Measurements from ENCODE around the gene FAM53B.

The FAM53B gene

DNA sequence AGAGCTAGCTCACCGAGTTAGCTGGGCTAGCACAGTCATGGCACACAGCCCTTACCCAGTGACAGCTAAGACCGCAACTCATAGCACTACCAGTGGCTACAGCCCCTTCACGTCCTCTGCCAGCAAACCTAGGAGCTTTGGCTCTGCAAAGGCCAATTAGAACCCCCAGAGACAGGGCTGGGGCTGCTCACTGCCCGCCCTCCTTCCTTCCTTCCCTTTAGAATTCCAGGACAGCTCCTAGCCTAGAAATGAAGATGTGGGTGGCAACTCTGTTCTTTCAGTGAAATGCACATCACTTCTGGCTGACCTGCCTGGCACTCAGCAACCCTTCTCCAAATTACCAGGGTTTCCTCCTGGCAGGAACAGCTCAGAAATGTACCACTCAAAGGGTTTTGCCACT, 99.9 kb downstream of the FAM53B start:
- DNase-seq: no peak

DNA sequence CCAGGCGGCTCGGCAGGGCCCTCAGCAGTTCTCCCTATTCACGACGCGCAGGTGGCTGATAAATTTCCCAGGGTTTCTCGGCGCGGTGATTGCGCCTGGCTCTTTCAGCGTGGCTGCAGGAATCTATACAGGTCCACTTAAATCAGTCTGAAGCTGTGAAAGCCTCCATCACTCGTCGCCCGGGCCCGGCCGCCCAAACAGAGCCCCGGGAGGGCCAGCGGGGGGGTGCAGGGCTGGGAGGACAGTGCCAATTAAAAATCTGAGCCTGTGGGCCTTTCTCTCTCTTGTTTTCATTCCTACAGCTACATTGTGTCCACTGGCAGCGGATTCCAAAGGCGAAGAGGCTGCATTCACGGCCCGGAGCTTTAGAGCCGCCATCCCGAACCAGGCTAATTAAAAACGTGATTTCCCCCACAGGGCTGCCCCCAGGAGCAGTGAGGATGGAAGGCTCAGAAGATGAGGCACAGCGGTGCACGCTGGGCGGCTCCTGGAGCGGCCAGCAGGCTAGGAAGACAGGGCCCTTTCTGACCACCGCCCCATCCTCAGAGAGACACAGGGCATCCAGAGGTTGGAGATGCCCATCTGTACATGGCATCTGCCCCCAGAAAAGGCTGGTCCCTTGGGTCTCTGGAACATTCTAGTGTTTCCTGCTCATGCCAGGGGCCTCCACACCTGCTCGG, 100.7 kb downstream of the FAM53B start:
- no peak for DNase-seq

DNA sequence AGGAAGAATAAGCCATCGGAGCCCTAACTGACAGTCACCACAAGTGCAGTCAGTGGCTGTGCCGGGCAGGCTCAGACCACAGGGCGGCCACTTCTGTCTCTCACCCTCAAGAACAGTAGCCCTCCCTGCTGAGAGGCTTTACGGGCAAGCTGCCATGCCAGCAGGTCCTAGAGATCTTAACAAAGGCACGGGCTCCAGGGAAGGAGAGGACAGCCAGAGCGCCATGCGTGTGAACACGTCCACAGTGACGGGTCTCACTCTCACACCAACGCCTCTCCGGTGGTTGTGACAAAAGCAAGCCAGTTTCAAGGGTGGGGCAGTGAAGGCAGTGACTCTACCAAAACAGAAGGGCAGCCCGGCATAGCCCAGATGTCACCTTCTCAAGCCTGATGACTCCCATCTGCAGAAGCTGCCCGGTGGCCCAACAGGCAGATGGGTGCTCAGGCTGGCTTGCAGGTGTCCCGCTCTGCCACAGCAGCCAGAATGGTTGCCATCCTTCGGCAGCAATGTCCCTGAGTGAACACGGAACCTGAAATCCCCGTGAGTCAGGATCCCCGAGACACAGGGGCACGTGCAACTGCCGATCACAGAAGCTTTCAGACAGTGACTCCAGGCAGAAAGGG, 102.0 kb downstream of the FAM53B start:
- no peak for DNase-seq

DNA sequence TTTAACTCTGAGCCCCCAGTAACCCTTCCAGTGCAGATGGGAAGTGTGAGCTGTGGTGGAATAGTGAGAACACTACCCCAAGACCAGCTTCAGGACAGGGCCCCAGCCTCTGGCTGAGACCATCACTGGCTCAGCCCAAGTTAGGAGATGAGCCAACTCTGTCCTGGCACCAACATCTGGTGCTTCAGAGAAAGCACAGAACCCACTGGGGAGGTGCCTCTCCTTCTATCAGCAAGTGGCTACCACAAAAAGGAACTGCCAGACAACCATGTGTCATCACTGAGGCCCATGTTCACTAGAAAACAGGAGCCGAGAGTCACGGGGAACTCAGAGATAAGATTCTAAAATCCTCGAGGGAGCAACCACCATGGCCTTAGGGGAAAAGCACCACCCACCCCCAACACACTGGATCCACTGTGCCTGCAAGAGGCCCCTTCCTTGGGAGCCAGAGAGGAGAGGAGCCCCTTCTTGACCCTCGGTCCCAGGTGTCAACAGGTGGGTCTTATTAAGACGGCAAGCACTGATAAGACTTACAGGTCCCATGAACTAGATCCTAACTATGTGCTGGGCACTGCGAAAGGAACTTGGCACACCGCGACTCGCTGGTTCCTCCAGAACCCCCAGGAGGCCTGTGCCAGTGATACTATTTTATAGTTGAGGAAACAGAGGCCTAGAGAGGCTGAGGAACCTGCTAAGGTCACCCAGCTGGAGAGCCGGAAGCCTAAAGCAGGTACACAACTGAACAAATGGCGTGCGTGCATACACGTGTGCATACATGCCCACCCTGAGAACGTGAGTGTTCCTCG, 102.7 kb downstream of the FAM53B start:
- DNase-seq: peak; percentile 35

DNA sequence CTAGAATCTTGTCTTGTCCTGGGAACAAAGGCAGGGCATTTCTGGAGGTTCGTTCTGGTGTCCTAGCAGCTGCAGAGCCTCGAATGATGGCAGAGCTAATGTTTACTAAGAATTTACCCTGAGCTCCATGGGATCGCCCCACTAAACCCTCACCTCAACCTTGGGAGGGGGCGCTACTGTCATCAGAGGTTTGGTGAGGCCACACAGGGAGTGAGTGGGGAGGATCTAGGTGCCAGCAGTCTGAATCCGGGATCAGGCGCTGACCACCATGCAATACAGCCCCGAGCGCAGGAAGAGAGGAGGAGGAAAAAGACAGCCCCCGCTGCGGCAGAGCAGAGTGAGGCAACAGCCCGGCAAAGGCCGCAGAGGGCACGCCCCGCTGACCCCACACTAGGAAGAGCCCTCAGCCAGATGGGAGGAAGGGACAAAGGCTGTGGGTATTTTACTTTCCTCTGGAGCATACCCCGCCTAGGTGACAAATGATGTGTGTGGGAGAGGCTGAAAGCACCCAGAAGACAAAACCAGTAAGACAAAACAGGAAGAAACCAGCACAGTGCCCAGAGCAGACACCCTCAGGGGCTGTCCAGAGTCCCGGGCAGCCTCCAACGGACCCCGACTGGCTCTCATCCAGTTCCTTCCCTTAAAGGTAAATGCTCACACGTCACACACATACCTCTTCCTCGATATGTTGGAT, 103.5 kb downstream of the FAM53B start:
- DNase-seq: no peak

DNA sequence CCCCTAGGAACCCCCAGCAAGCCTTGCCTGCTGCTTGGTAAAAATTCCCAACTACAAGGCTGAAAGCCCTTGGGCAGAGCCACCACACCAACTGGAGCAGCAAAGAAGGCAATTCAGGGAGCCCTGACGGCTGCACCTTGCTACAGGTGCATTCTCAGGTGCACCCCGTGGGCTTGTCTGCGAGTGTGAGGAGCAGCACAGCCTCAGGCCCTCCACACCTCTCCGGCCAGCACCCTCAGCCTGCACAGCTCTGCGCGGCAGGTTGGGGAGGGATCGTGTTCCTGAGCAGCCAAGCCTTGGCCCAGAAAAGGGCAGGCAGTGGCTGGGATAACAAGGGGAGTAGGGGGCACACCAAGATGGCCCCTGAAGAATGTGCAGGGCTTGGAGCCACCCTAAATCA, 104.1 kb downstream of the FAM53B start:
- DNase-seq: no peak

DNA sequence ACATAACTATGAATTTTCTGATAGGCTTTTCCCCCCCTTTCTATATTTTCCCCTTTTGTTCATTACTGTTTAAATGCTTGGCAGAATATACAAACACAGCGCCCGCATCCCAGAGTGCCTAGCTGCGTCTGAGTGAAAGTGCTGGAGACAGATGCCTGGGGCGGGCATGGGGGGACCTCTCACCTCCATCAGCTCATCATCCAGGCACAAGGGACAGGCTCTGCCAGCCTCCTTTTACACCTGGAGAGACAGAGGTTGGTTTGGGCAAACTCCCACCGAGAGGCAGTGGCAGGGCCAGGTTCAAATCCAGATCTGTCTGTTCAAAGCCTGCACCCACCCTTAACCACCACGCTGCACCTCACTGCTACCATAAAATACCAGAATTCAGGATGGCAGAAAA, 104.5 kb downstream of the FAM53B start:
- no peak for DNase-seq

DNA sequence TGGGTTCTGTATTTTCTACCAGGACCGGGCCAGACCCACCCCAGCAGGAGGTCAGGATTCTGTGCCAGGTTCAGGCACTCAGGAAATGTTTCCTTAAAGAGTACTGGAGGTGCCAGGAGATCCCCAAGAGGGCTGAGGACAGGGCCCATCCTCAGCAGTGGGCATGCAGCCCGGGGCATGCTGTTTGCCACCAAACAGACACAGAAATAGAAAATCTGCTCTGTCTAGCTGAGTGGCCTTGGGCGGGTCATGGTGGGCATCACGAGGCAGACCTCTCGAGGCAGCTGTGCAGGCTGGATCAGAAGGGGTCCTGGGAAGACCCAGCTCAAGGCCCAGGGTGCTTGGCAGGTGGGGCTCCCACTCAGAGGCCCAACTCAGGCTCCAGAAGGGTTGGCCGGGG, 105.0 kb downstream of the FAM53B start:
- DNase-seq: no peak

DNA sequence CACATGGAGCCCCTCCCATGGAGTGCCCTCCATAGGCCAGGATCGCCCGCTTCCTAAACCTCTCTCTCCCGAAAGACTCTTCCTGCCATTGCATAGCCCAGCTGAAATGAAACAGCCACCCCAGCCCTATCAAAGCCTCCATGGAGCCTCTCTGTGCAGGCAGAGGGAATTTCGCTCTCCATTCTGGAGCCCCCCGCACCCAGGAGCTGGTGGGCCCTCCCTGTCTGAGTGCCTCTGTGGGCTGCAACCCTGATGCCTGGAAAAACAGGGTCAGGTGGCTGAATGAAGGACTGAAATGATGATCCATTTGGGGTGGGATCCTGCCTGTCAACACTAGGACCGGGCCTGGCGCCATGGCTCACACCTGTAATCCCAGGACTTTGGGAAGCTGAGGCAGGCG, 106.4 kb downstream of the FAM53B start:
- no peak for DNase-seq

DNA sequence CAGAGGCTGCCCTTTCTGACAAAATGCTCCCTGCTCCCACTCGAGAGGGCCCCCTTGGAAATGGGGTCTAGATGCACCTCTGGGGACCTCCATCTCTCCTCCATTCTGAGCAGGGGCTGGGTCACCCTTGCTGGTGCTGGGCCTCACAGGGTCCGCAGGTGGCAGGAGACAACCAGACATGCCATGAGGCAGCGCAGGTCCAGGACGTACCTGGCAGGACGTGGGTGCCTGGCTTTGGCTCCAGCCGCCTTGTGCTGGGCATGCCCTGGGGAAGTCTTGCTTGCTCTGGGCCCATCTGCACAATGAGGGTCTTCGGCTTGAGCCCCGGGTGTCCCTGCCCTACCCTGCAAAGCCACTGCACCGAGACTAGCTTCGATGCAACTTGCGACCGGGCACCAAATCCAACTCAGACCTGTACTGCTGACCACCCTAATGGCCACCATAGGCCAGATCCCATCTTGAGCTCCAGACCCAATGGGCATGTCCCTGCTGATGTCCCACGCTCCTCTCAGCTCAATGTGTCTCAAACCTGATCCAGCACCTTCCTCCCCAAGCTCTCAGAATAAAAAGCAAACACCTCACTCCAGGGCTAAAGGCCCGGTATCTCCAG, 107.0 kb downstream of the FAM53B start:
- DNase-seq: no peak

DNA sequence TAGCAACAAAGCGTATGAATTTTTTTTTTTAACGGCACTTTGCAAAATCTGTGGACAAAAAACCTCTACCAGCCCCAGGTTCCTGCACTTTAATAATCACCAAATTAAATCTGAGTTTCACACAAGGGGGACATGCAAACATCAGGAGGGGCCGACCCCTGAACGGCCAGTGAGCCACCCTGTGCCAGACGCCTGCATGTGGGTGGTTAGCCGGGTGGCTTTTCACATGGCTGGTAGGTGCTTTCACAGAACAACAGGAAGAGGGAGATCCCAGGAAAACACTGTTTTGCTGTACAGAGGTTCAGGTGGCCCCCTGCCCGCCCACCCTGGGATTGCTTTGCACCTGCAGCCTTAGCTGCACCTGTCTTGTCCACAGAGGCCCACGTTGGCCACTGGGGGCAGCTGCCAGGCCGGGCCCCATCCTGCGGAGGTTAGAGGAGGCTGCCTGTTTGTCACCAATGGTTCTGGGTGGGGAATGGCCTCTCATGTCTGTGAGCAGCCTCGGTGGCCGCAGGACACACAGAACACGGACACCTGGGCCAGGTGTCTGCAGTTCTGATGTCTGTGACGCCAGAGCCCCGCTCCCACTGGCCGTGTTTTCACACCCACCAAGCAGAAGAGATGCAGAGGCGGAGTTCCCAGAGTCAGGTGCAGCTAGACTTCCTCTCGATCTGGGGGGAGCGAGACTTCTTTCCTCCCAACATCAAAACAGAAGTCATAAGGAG, 107.7 kb downstream of the FAM53B start:
- no peak for DNase-seq

DNA sequence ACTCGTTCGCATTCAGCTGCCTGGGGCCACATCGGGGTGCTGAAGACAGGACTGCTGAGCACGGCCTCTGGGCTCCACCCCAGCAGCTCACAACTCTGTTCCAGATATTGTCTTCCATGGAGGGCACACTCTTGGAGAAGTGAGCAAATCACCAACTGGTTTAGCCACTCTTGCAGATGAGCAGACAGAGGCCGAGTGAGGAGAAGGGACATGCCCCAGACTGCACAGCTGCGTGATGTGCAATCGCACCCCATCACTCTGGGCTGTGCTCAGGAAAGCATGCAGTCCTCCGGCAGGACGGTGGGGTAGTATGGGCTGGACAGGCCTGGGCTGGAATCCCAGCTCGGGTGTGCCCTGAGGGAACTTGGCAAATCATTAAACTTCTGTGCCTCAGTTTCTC, 111.6 kb downstream of the FAM53B start:
- DNase-seq: no peak

DNA sequence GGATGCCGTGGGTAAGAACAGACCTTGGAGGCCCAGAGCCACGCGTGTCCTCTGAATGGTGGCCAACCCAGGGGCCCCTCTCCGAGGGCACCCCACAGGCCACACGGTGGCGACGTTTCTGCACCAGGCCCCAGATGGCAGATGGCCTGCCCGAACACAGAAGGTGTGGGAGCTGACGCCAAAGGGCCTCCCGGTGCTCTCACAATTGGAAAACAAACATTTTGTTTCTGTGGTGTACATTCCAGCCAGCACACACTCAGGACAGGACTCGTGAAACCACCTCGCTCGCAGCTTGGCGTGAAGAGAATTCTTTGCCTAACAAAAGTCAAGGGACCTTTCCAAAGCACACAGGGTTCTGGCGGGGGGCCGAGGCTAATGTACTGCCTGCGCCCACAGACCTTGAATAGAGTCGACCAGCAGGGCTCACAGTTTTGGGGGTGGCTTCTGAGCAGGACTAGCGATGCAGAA, 112.1 kb downstream of the FAM53B start:
- DNase-seq: no peak

DNA sequence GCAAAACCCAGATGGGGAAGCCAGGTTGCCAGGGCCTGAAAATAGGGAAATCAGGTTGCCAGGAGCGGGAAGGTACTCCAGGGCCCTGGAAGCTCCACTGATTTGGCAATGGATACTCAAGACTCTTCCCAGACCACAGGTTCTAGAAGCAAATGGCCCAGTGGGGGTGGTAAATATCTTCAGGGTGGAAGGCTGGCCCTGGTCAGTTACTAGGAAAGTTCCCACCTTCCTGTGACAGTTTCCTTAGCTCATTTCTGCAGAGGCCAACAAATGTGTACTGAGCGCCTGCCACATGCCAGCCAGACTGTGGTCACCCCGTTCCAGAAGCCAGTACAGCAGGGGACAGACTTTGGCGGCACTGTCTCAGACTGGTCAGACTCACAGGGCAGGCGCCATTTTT, 113.6 kb downstream of the FAM53B start:
- DNase-seq: no peak

DNA sequence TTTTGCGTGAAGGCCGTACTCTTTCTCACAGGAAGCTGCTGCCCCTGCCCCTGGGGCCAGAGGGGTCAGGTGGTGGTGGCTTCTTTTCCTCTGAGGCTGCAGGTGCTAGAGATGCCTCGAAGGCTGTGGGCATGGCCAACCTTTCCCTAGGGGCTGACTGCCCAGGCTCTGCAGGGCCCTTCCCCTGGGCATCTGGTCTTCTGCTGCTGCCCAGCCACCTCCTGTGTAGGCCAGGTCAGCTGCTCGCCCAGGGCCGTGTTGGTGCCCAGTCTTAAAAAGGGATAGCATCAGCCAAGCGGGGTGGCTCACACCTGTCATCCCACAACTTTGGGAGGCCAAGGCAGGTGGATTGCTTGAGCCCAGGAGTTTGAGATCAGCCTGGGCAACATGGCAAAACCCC, 114.3 kb downstream of the FAM53B start:
- DNase-seq: no peak

DNA sequence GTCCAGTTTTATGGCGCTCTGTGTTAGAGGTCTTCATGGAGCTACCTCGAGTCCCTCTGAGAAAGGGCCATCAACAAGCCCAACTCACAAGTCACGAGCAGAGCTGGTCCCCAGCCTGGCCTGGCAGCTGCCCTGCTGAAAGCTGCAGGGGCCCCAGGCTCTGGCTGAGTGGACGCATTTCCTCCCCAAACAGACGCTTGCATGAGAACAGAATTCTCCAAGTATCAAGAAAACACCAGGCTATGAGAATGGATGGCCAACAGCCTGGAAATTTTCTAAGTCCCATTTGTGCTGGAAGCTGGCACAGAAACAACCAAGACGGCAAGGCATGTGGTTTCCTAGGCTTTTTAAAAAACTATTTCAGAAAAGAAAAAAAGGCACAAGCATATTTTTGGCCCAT, 114.8 kb downstream of the FAM53B start:
- DNase-seq: no peak

DNA sequence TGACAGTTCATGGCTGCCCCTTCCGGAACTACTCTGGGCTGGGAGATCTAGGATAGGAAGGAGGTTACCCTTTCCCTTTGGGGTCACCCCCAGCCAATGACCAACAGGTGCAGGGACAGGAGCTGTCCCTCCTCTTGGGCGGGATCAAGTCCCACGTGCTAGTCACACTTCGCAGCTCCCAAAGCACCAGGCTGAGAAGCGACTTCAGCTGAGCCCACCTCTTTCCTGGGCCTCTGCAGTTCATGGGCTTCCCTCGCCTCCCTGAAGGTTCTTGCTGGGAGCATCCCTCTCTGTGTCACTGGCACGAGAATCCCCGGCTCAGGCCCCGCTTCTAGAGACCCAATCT, 115.5 kb downstream of the FAM53B start:
- no peak for DNase-seq

DNA sequence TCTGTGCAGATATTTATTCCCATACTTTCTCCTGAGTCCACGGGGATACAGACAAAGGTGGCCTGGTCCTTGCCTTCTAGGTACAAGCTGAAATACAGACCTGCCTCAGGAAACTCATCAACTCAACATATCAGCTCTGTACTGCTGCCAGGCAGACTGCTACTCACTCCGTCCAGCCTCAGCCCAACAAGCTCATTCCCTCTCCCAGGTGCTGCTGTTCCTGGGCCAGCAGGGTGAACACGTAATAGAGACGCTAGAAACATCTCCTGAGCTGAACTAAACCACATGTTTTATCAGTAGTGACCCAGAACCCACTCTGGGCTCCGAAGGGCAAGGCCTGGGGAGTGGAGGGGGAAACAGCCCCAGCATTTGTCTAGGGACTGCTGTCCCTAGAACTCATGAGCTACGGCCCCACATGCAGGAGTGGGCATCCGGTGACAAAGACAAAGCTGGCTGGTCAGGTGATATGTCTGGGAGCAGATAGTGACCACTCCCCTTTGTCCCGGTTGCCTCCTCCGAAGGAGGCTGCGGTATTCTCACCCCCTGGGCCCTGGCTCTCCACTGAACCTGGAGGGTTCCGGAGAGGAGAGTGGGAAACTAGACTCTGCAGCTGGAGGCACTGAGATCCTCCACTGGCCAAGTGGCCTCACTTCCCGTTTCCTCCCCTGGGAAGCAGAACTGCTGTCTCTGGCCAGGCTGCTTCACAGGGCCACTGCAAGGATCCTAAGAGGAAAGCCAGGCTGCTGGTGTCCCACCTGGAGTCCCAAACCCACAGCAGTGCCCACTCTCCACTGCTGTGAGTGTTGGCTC, 116.1 kb downstream of the FAM53B start:
- DNase-seq: no peak

DNA sequence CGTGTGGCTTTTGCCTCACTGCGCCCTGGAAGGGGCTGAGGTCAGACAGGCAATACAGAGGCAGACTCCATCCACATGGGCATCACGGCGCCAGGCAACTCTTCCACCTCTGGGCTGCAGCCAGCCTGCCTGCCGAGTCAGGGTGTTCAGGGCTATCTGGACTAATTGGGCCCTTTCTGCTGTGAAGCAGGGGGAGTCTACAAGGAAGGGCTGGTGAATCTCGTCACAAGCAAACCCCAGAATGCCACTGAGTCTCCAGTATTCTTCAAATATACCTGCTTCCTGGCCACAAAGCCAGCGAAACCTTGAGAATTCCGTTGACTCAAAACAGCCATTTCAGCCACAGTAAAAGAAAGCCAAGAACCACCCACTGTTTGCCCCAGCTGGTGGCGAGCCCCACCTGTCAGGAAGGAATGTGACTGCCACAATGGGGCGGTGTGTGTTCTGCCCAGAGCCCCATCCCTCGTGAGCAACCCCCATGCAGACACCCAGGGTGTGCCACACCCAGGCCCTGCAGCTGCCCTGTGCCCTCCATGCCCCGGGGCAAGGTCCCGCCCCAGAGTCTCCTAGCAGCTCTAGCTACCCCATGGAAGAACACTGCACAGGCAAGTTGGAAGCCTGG, 117.3 kb downstream of the FAM53B start:
- DNase-seq: peak; percentile 79

DNA sequence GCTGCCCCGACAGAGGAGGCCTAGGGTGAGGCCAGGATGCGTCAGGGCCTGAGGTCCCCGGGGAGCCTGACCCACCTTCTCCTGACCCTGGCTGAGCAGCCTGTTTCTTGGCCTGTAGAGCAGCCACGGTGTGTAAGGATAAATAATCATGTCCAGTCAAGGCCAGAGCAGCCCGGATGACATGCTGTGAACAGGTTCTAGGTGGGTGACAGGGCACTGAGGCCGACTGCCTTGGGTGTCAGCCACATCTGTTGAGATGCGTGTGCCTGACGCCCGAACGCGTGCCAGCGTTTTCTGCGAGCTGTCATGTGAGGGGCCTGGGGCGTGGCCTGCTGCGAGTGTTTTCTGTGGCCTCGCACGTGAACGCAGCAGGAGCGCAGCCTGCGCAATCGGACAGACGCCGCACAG, 118.3 kb downstream of the FAM53B start:
- no peak for DNase-seq

DNA sequence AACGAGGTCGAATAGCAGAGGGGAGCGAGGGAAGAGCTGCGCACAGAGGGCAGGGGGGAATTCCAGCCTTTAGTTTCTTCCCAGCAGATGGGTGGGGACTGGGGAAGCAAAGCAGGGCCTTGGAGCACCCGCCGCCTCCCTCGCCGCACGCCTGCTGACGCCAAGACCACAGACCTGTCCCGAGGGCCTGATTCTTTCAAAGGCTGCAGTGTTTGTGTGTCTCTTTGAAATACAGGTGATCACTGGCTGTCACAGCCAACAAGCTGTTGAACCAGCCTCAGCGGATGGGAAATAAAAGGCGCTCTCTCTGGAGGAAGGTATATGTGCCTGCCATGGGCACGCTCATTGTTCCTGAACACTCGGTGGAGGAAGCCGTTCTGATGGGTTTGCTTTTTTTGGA, 119.3 kb downstream of the FAM53B start:
- DNase-seq: no peak
